Panc1 (cell line): Measurements from ENCODE around the gene DCST1.

ENCODE experiments used
- CTCF ChIP-seq: fragments of 450-650 bp; IDR thresholded peaks from 2 replicates; pipeline ENCODE4 v1.5.1; 2017; ENCODE audit warnings: mild to moderate bottlenecking
- POLR2AphosphoS5 ChIP-seq: IDR thresholded peaks from 2 replicates; pipeline ENCODE4 v1.6.1; 2012; ENCODE audit warnings: mild to moderate bottlenecking, low read depth, low read length, moderate library complexity
- REST ChIP-seq, 2 experiments: IDR thresholded peaks; 2 replicates each; pipeline ENCODE4 v1.6.1; 2011 to 2012; ENCODE audit warnings: low read depth in 2 of 2, control low read depth in 1 of 2, low read length in 1 of 2, mild to moderate bottlenecking in 1 of 2, moderate library complexity in 1 of 2; ENCODE audit not compliant: insufficient read depth in 1 of 2
- SIN3A ChIP-seq: IDR thresholded peaks from 2 replicates; pipeline ENCODE4 v1.6.1; 2012; ENCODE audit warnings: low read depth, mild to moderate bottlenecking, low read length, moderate library complexity, borderline replicate concordance; ENCODE audit not compliant: insufficient read depth
- TCF7L2 ChIP-seq: IDR thresholded peaks from 2 replicates; pipeline ENCODE4 v1.6.1; 2011; ENCODE audit warnings: mild to moderate bottlenecking, low read depth, low read length, inconsistent platforms

GRCh38 chr1:154992721-154993571, 40.7 kb upstream of the DCST1 start:
- TF ChIP-seq CTCF = no peak; the same call in 1 of the 2 replicates
- TF ChIP-seq REST (IDR thresholded peaks at IDR 0.05; ENCODE audit: insufficient read depth in 1 of 2, low read depth in 2 of 2, low read length in 1 of 2) = no peak
- peak; percentile 31; the same call in 1 of the 2 replicates for TF ChIP-seq POLR2AphosphoS5
- no peak for TF ChIP-seq SIN3A
- TF ChIP-seq TCF7L2 = no peak
